OCI-M2 (cell line): ENCODE measurements around the gene ATG101.

ENCODE experiments used
- DNase-seq: peaks from one replicate; lab custom pipeline; 2025; ENCODE audit not compliant: unreplicated experiment; lab: John Stamatoyannopoulos, UW

The ATG101 gene

GRCh38 chr12:52041695-52042123 lies 28.1 kb upstream of the ATG101 start:
- no peak for DNase-seq

- DNase-seq, result no peak
Observed at GRCh38 chr12:52042706-52043385, 26.9 kb upstream of the ATG101 start.

- no peak for DNase-seq
Observed at GRCh38 chr12:52043386-52044212, 26.2 kb upstream of the ATG101 start.

GRCh38 chr12:52044292-52044983 lies 25.3 kb upstream of the ATG101 start:
- no peak for DNase-seq

- no peak for DNase-seq
Observed at GRCh38 chr12:52045794-52046199, 24.0 kb upstream of the ATG101 start.

- no peak for DNase-seq
Observed at GRCh38 chr12:52046859-52047258, 22.9 kb upstream of the ATG101 start.

- no peak for DNase-seq
Observed at GRCh38 chr12:52049286-52049685, 20.5 kb upstream of the ATG101 start.

- no peak for DNase-seq
Observed at GRCh38 chr12:52049688-52050087, 20.1 kb upstream of the ATG101 start.

GRCh38 chr12:52050116-52050757 lies 19.5 kb upstream of the ATG101 start:
- no peak for DNase-seq

GRCh38 chr12:52050758-52051541 lies 18.8 kb upstream of the ATG101 start, which contains the start of gene NR4A1:
NR4A1 (plus strand) TSS chr12:52051442; CDS start chr12:52054329, 2,887 bp downstream.
- peak; percentile 69 for DNase-seq

- DNase-seq, result no peak
Observed at GRCh38 chr12:52052468-52053186, 17.2 kb upstream of the ATG101 start.

GRCh38 chr12:52053536-52054209 lies 16.1 kb upstream of the ATG101 start:
- no peak for DNase-seq

- DNase-seq, result no peak
Observed at GRCh38 chr12:52054231-52054832, 15.4 kb upstream of the ATG101 start.

GRCh38 chr12:52054833-52055730 lies 14.7 kb upstream of the ATG101 start:
- no peak for DNase-seq

- DNase-seq, result no peak
Observed at GRCh38 chr12:52055731-52056711, 13.8 kb upstream of the ATG101 start.

GRCh38 chr12:52056801-52057637 lies 12.8 kb upstream of the ATG101 start:
- DNase-seq, result no peak
